ENCODE measurements around the gene GID8. TPM values are rescaled to one million over a fixed set of nuclear protein-coding genes. Genes with fewer than 3 reads are reported as not detected.

GID8 gene
- total and polyA plus RNA-seq, 2 donors (not counting 3 experiments of a cell fraction or from before 2014, with no cell fraction given) = 25.3 to 34.6 TPM

DNA sequence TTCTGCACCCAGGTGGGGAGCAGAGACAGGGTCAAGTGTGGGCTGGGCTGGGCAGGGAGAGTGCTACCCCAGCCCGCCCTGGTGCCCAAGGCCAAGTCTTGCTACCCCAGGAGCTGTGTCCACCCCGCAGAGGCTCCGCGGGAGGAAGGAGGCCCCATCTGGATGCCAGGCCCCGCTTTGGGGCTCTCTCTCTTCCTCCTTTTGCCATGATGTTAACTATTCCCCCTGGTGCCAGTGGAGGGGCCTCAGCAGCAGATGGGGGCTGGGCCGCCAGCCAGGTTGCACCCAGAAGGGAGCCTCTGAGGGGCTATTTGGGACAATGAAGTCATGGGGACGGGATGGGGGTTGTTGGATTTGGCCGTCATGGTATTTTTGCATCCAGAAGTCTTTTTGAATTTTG lies 23.9 kb downstream of the GID8 start:
- no TSS peak for BruUV-seq (replicated peaks)
- TF ChIP-seq POLR2AphosphoS5 (IDR thresholded peaks at IDR 0.05; ENCODE audit: insufficient read depth, low read depth, low read length) (no peak), GATA2 (IDR thresholded peaks at IDR 0.05; ENCODE audit: insufficient read depth, insufficient read length, low read depth, low read length) (no peak), JUN (IDR thresholded peaks at IDR 0.05; ENCODE audit: borderline replicate concordance, insufficient read depth, insufficient read length, low read depth) (no peak), MYC (IDR thresholded peaks at IDR 0.05; ENCODE audit: low read depth, low read length) (no peak), FOS (IDR thresholded peaks at IDR 0.05; ENCODE audit: borderline replicate concordance, insufficient read depth, low read length) (no peak), EZH2 (IDR thresholded peaks at IDR 0.05; ENCODE audit: borderline replicate concordance, low read depth, low read length, severe bottlenecking) (no peak), POLR2A (IDR thresholded peaks at IDR 0.05; ENCODE audit: low read depth, low read length) (no peak)
- TF ChIP-seq, protein P1, sequence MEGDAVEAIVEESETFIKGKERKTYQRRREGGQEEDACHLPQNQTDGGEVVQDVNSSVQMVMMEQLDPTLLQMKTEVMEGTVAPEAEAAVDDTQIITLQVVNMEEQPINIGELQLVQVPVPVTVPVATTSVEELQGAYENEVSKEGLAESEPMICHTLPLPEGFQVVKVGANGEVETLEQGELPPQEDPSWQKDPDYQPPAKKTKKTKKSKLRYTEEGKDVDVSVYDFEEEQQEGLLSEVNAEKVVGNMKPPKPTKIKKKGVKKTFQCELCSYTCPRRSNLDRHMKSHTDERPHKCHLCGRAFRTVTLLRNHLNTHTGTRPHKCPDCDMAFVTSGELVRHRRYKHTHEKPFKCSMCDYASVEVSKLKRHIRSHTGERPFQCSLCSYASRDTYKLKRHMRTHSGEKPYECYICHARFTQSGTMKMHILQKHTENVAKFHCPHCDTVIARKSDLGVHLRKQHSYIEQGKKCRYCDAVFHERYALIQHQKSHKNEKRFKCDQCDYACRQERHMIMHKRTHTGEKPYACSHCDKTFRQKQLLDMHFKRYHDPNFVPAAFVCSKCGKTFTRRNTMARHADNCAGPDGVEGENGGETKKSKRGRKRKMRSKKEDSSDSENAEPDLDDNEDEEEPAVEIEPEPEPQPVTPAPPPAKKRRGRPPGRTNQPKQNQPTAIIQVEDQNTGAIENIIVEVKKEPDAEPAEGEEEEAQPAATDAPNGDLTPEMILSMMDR (IDR thresholded peaks at IDR 0.05; ENCODE audit: extremely low read depth in 1 of 2, insufficient read depth in 1 of 2, low read depth in 1 of 2, low read length in 2 of 2) = no peak
- TF ChIP-seq, protein P2, sequence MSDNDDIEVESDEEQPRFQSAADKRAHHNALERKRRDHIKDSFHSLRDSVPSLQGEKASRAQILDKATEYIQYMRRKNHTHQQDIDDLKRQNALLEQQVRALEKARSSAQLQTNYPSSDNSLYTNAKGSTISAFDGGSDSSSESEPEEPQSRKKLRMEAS (IDR thresholded peaks at IDR 0.05; ENCODE audit: insufficient read depth, insufficient read length) = no peak

More for the DNA sequence above, 23.9 kb downstream of the GID8 start:
- intact Hi-C loops (cut with micrococcal nuclease) (no loop called here), dilution Hi-C loops (cut with MboI; ENCODE audit: extremely low pct_ligation_motif_present, low sequenced_read_pairs) (no loop called here)
- FAIRE-seq = no peak
- H3K4me1 ChIP-seq (ENCODE audit: control insufficient read depth, extremely low read depth, insufficient read depth, low read length) = no peaks in the 10 kb centered on the region
- H4K20me1 ChIP-seq (replicated peaks; ENCODE audit: control insufficient read depth, extremely low read depth, insufficient read depth, low read length) = no peaks in the 10 kb centered on the region
- POLR2A ChIA-PET = no interaction called here
- DNase-seq (ENCODE audit: low read depth, low spot score) = no peak
- no peak overlapping the region for H3K27ac ChIP-seq (ENCODE audit: insufficient read depth, low read depth, low read length)
- no peak overlapping the region for H3K4me3 ChIP-seq (replicated peaks in 1 of 3; ENCODE audit: insufficient read depth in 1 of 3, low read depth in 1 of 3, low read length in 3 of 3)
- no peak overlapping the region for H3K9ac ChIP-seq (replicated peaks; ENCODE audit: extremely low read depth, insufficient read depth, low read length)
- CTCF ChIA-PET = interaction anchor here (2.2 kb wide), 1 partner anchor 11 kb away, joined by 7 read pairs; no protein-coding TSS in a partner anchor
- H2AFZ ChIP-seq (ENCODE audit: low read depth, low read length) = no peak overlapping the region
- no peaks in the 10 kb centered on the region for H3K79me2 ChIP-seq (ENCODE audit: control insufficient read depth, insufficient read depth, low read length)
- peaks cover 5 to 7% of the 10 kb centered on the region in 2 experiments for H3K36me3 ChIP-seq (ENCODE audit: control insufficient read depth in 2 of 2, extremely low read depth in 1 of 2, insufficient read depth in 2 of 2, low read length in 2 of 2)
- H3K27me3 ChIP-seq (ENCODE audit: control insufficient read depth in 2 of 2, insufficient read depth in 2 of 2, low read length in 2 of 2) = no peaks in the 10 kb centered on the region
- no peaks in the 10 kb centered on the region for H3K9me3 ChIP-seq (replicated peaks; ENCODE audit: control insufficient read depth, insufficient read depth, low read length)
- H3K4me2 ChIP-seq (ENCODE audit: insufficient read depth, low read length) = no peak overlapping the region
- H3K9me1 ChIP-seq (replicated peaks; ENCODE audit: control insufficient read depth, extremely low read depth, insufficient read depth, low read length) = no peaks in the 10 kb centered on the region
